HG02884 (cell line): ENCODE data around the gene MEIOSIN.
"Not testable (repeated sequence)": the region's sequence is repeated elsewhere in the genome, so short reads cannot be mapped to it uniquely, and the experiment has no call there.

Experiments used
- ATAC-seq: cut with Tn5 transposase; IDR thresholded peaks from one replicate; pipeline ENCODE4 v1.9.1; 2021; ENCODE audit warnings: mild to moderate bottlenecking, moderate library complexity; ENCODE audit not compliant: unreplicated experiment

Gene MEIOSIN

DNA sequence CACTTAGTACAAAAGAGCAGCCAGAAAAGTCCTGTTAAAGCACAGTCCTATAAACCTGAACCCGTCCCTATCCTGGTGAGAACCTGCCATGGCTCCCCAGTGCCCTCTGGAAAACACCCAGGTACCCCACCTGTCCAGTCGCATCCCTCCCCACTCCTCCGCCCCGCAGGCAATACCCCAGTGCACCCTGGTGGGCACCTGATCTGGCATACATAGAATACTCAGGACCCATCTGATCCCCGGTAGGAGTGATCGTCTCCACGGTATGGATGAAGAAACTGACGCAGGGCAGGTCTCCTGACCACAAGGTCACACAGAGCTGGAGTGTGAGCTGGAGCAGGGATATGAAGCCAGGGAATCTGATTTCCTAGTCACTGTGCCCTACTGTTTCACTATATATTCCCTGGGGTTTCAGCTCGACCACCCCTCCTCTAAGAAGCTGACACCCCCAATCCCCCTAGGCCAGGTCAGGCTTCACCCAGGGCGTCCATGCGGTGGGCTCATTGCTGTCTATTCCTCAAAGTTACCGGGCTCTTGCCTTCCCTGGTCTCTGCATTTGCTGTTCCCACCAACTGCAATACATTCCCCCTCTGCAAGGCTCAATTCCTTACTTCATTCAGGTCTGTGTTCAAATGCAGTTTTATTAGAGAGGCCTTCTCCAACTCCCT, 15.1 kb upstream of the MEIOSIN start:
- no peak for ATAC-seq

DNA sequence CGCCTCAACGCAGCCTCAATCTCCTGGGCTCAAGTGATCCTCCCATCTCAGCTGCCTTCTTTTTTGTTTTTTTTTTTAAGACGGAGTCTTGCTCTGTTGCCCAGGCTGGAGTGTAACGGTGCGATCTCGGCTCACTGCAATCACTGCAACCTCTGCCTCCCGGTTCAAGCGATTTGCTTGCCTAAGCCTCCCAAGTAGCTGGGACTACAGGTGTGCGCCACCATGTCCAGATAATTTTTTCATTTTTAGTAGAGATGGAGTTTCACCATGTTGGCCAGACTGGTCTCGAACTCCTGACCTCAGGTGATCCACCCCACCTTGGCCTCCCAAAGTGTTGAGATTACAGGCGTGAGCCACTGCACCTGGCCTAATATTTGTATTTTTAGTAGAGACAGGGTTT, 13.2 kb upstream of the MEIOSIN start:
- ATAC-seq: not testable (repeated sequence)

DNA sequence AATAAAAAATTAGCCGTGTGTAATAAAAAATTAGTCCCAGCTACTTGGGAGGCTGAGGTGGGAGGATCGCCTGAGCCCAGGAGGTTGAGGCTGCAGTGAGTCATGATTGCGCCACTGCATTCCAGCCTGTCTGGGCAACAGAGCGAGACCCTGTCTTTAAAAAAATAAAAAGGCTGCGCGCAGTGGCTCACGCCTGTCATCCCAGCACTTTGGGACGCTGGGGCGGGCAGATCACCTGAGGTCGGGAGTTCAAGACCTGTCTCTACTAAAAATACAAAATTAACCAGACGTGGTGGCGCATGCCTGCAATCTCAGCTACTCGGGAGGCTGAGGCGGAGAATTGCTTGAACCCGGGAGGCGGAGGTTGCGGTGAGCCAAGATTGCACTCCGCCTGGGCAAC, 4.6 kb upstream of the MEIOSIN start:
- ATAC-seq: not testable (repeated sequence)

DNA sequence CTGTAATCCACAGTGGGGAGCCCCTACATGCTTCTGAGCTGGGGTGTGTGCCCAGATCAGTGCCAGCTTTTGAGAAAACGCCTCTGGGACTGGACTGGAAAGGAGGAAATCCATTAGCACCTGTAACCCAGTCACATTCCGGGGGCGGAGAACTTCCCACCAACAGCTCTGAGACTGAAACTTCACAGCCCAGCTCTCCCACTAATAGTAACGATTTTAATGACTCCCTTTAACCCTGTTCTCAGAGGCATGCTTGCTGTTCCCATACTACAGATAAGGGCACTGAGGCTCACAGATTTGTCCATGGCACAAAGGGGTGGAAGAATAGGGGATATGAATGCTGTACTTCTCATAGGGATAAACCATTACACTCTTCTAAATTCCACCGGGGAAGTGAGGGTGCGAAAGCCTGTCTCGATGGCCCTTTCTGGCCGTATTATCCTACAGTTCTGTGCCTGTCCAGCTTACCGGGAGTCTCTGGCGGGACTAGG, 3.4 kb upstream of the MEIOSIN start:
- no peak for ATAC-seq

DNA sequence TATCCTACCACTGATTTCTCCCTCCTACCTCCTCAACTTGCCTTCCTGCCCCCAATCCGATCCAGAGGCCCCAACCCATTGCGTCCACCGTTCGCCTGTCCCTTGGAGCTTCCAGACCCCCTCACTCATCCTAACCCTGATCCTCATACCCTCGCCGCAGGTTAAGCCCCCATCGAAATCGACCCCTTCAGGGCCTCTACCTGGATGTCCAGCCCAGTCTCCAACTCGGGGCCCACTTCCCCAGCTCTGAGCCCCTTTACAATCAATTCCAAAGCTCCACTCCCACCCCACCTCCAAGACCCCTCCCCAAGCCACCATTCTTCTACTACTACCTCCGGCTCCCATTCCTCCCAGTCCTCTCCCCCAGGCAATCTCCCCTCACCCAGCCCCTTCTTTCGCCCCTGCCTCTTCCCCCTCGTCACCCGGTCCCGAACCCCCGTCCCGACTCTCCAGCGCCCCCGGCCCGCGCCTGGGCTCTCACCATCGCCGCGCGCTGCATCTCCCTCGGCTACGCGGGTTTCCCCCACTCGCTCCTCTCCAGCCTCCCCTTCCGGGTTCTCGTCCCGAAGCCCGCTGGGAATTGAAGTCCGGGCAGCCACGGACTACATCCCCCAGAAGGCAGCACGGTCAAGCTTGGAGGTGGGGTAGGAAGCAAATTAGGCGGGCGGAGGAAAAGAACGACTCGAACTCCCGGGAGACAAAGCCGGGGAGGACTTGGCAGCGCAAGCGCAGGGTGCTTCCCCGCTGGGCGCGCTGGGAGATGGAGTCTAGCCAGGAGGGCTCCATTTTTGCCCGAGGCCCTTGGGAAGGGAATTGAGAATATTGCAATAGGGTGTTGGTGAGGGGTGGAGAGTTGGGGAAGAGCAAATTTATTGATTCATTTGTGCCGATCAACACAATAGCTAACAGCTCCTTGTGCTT, 2.6 kb upstream of the MEIOSIN start, which contains the start of gene FBXO46:
Gene FBXO46 (minus strand): TSS at position 529 of the 921 bp plus-strand sequence. CDS start 17,401 bp downstream, outside the sequence.
- peak; percentile 84 for ATAC-seq

DNA sequence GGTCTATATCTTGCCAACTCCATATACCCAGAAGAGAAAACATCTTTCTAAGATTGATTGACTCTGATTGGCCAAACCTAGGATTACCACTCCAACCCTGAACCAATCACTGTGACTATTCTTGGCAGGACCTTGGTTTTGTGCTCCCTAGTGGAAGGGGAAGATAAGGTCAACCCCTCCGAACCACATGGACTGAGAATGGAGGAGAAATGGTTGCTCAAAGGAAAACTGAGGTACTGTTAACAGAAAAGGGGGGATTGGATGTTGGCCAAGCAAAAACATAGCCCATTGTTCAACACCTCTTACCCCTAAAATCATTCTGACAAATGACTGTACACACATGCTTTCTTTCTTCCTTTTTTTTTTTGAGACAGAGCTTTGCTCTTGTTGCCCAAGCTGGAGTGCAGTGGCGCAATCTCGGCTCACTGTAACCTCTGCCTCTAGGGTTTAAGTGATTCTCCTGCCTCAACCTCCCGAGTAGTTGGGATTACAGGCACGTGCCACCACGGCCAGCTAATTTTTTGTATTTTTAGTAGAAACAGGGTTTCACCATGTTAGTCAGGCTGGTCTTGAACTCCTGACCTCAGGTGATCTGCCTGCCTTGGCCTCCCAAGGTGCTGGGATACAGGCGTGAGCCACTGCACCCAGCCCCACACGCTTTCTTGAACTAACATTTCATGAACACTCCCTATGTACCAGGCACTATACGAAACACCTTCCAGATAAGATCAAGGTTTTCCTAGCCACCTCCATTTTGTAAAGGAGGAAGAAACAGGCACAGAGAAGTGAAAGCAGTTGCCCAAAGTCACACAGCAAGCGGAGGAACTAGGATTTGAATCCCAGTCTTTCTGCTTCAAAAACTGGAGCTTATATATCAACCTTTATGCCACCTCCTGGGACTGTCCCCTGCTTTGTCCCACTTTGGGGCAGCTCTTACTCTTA, 6.5 kb downstream of the MEIOSIN start:
- no peak for ATAC-seq

DNA sequence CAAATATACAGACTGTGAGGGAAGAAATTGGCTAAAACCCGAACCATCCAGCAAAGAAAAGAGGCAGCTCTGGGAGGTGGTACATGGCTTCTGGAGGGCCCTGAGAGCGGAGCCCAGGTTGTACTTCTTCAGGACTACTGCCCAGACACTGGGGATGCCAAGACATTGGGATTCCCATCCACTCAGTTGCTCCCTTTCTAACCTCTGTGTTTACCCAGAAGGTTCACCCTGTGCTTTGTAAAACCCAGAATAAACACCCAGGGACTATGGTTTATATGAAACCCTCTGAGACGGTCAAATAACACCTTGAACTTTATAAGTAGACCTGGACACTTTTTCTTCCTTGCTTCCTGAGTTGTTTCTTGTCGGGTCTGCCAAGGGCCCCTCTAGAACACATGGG, 9.7 kb downstream of the MEIOSIN start:
- no peak for ATAC-seq

DNA sequence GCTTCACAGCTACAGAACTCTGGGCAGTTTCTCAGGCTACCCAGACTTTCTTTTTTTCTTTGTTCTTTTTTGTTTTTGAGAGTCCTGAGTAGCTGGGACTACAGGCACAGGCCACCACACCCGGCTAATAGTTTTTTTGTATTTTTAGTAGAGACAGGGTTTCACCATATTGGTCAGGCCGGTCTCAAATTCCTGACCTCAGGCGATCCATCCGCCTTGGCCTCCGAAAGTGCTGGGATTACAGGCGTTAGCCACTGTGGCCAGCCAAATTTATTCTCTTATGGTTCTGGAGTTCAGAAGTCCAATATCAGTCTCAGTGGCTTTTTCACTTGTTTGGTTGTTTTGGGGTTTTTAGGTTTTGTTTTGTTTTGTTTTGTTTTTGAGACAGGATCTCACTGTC, 12.4 kb downstream of the MEIOSIN start:
- ATAC-seq: no peak

DNA sequence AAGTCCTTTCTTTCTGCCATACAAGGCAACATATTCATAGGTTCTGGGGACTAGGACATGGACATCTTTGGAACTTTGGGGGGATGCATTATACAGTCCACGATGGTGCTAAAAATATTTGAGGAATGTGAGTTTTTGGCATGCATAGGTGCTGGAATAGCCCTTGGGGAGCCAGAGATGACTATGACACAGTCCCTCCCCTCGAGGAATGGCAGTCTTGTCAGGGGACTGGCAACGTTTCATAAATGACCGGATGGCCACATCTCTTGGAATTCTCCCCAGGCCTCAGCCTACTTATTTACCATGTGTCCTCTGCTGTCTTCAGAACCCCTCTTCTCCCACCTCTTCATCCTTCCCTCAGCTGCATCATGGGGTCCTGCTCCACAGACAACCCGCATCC, 13.6 kb downstream of the MEIOSIN start:
- ATAC-seq: no peak

DNA sequence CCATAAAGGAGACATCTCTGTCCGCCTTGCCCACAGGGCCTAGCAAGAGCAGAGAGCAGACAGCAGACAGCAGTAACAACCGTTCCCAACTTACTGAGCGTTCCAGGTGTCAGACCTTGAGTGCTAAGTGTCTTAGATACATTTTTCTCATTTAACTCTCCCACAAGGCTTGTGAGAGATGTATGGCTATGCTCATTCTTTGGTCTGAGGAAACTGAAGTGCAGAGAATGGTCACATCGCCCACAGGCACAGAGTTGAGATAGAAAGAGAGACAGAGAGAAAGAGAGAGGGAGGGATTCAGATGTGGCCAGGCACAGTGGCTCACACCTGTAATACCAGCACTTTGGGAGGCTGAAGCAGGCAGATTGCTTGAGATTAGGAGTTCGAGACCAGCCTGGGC, 14.3 kb downstream of the MEIOSIN start:
- ATAC-seq: no peak

DNA sequence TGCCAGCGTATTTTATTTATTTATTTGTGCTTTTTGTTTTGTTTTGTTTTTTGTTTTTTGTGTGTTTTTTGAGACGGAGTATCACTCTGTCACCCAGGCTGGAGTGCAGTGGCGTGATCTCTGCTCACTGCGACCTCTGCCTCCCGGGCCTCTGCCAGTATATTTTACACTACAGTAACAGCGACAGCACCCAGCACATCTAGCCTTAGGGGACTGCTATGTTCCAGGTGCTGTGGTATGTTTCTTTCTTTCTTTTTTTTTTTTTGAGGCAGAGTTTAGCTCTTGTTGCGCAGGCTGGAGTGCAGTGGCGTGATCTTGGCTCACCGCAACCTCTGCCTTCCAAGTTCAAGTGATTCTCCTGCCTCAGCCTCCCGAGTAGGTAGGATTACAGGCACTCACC, 18.2 kb downstream of the MEIOSIN start:
- ATAC-seq: not testable (repeated sequence)

DNA sequence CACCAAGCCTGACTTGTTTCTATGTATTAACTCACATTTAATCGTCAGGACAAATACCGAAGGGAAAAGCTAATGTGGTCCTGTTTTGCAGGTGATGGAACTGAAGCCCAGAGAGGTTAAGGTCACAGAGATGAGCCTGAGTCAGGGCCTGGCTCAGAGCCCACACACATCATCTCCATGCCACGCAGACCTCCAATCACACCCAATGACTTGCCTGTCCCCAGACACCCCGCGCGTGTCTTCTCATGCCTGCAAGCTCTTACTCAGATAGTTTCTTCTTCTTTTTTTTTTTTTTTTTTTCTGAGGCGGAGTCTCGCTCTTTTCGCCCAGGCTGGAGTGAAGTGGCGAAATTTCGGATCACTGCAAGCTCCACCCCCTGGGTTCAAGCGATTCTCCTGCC, 19.4 kb downstream of the MEIOSIN start:
- ATAC-seq: no peak

DNA sequence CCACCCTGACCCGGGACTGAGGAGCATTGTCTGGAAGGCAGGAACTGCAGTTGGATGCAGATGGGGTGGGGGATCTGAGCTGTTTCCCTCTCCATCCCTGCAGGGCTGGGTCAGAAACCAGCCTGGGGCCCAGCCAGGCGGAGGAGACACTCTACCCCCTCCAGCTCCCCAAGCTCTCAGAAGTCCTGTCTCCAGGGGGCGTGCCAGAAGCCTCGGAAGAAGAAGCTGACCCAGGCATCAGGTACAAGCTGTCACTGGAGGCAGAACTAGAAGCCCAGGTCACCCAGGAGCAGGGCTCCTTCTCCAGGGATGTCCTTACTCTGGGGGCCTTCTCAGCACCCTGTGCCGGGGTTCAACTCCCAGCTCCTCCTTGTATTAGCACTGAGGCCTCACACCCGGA, 20.3 kb downstream of the MEIOSIN start:
- ATAC-seq: no peak

DNA sequence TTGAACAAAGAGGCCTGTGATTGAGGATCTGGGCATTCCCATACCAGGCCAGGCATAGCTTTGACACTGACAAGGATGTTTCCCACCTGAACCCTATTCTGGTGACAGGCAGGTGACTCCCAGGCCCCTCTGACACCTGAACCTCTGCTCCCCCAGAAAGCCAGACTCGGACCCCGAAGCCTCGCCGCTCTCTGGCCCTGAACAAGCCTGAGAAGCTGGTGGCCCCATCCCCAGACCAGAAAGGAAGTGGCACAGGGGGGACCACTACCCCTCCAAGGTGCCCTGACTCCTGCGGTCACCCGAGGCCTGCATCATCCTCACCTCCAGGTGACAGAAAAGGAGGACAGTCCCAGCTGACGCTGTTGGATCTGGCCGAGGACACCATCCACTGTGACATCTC, 21.1 kb downstream of the MEIOSIN start:
- no peak for ATAC-seq

DNA sequence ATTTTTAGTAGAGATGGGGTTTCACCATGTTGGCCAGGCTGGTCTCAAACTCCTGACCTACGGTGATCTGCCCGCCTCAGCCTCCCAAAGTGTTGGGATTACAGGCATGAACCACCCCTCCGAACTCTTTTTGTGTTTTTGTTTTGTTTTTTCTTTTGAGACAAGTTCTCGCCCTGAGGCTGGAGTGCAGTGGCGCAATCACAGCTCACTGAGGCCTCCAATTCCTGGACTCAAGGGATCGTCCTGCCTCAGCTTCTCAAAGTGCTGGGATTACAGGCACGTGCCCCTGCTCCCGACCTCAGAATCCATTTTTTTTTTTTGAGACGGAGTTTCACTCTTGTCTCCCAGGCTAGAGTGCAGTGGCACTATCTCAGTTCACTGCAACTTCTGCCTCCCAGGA, 24.5 kb downstream of the MEIOSIN start:
- no peak for ATAC-seq

DNA sequence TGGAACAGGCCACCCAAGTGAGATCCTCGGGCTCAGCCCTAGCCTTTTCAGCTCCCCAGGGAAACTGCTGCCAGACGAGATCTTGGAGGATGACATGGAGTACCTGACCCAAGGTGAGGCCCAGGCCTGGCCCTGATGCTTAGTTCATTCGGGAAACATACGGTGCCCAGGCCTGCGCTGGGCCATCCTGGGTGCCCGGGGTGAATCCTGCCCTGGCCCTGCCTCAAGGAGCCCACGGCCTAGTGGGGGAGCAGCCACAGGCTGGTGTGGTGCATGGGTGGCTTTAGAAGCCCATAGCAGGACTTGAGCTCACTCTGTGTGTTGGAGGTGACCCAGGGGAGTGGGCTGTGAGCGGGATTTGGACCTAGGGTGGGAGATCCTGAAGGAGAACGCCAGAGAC, 25.7 kb downstream of the MEIOSIN start:
- ATAC-seq: no peak

DNA sequence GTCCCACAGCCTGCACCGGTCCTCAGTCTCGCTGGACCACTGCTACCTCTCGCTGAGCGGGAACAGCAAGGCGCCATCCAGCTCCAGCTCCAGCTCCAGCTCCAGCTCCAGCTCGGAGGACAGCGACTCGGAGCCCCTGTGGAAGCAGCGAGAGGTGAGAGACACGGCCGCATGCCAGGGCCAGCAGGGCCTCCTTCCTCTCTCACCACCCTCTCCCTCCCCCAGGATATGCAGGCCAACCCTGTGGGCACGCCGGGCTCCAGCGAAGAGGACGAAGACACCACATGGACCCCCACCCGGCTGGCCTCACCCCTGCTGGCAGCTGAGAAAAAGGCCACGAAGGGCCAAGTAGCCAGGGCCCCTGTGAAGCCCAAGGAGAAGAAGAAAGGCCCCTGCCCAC, 28.5 kb downstream of the MEIOSIN start:
- ATAC-seq: no peak

DNA sequence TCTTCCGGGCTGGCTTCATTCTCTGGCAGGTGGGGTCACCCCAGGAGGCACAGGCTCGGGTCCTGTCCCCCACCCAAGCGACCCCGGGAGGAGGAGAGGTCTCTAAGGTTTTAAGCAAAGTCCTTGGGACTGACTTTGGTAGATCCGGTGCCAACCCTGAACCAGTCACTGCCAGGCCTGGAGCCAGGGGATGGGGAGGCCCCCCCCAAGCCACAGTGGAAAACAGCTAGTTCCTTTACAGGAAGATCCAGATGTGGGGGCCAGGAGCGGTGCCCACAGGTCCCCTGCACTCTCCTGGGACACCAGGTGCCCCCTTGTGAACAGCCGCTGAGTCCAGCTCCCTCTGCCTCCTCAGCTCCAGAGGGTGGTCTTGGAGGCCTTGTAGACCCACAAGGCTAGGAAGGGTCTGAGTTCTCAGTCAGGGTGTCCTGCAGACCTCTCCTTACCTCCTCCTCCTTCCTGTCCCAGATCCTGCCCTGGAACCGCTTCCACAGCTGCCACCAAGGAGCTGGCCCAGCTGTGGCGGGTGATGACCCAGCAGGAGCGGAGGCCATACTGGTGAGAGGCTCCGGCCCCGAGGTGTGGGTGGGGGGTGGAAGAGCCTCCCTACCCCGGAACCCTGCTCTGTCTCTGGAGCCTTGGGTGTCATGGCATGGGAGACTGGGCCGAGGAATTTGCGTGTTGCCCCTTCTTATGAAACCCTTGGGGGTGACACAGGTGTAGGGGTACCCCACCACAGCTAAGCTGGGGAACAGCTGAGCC, 29.8 kb downstream of the MEIOSIN start:
- ATAC-seq: no peak

DNA sequence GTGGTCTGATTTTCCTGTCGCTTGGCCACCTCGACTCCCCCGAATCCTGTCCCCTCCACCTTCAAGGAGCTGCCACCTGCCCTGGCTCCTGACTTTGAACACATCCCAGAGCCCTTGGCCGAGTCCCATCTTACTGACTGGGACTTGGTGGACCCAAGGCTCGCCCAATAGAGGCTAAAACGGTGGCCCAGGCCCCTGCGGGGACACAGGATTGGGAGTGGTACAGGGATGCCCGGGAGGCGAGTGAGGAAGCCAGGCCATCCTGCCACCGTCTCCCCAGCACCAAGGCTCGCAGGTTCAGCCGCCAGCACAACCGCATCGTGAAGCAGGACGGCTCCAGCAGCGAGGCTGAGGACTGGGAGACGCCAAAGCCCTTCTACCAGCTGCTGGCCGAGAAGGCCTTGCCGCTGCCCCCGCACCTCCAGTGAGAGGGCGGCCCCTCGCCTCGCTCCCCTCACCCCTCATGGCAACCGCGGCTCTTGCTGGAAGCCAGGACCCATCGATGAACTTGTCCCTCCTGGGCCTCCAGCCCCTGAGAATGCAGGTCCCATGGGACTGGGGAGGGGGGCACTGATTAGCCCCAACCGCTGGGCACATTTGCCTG, 30.6 kb downstream of the MEIOSIN start:
- no peak for ATAC-seq

DNA sequence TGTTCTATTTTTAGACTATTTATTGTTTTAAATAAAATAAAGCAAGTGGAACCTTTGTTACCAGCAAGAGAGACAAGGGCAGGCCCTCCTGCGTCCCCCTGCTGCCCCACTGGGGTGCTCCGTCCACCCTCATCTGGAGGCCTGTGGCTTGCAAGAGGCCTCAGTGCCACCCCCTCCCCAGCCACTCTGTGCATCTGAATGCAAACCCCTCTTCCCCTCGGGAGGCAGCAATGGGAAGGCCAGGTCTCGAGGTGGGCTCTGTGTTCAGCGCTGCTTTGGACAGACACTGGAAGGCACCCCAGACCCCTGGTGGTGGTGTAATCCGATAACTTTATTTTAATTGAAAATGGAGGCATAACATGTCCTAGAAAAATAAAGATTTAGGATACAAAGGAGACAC, 31.2 kb downstream of the MEIOSIN start:
- no peak for ATAC-seq
